HepG2 (cell line): ENCODE data around the gene NUB1. TPM values are rescaled to one million over a fixed set of nuclear protein-coding genes. Genes with fewer than 3 reads are reported as not detected.

ENCODE experiments used
- ATAC-seq: fragments of 200-7000 bp; cut with Tn5 transposase; 3 replicates; pipeline ENCODE4 v1.9.1; 2020; ENCODE audit warnings: mild to moderate bottlenecking, moderate library complexity
- BruUV-seq: library from RNA; stranded (reverse); fragments of 400-500 nt; replicated peaks from 2 replicates; lab custom pipeline; 2021; lab: Mats Ljungman, UMichigan
- CTCF ChIA-PET: fragments of 300-600 bp; formaldehyde crosslinking; extraction: SDS; loops from one replicate; lab custom pipeline; 2021; ENCODE audit warnings: low total read pairs, inconsistent platforms, low intra/inter-chr PET ratio; lab: Yijun Ruan, JAX
- POLR2A ChIA-PET: fragments of 350-600 bp; sonication (Branson Sonifier 250); formaldehyde crosslinking; loops from one replicate; lab custom pipeline; 2020; ENCODE audit warnings: antibody characterized with exemption, inconsistent platforms; lab: Yijun Ruan, JAX
- DNase-seq: peaks from one replicate; pipeline ENCODE4 v3.0.0-alpha.2; 2015; ENCODE audit warnings: low spot score
- FAIRE-seq: peaks from 3 replicates; lab custom pipeline; 2011; peaks lifted over from hg19 to GRCh38; lab: Jason Lieb, UNC
- H2AFZ ChIP-seq: one replicate; pipeline ENCODE4 v1.6.1; 2011; ENCODE audit warnings: low read length, inconsistent platforms
- H3K27ac ChIP-seq: fragments of 300-600 bp; 3 replicates; pipeline ENCODE4 v1.8.0; 2011; ENCODE audit warnings: mixed run types, mild to moderate bottlenecking, mixed read lengths, low read length, inconsistent platforms; ENCODE audit not compliant: insufficient read depth; ENCODE audit errors: extremely low read length
- H3K27me3 ChIP-seq, 2 experiments: fragments of 200-600 bp in 1 of 2; 2 replicates in 1 of 2; 3 replicates in 1 of 2; pipeline versions ENCODE4 v1.6.0 to v1.8.0; 2011; ENCODE audit warnings: low read length in 2 of 2, mild to moderate bottlenecking in 2 of 2, moderate library complexity in 2 of 2, inconsistent platforms in 1 of 2; ENCODE audit not compliant: insufficient read depth in 2 of 2, control insufficient read depth in 1 of 2
- H3K36me3 ChIP-seq, 2 experiments: fragments of 200-600 bp in 1 of 2; replicated peaks in 1 of 2; 2 replicates in 1 of 2; 3 replicates in 1 of 2; pipeline versions ENCODE4 v1.5.1 to v1.8.0; 2011; ENCODE audit warnings: low read length in 2 of 2, inconsistent platforms in 1 of 2; ENCODE audit not compliant: insufficient read depth in 2 of 2, control insufficient read depth in 1 of 2
- H3K4me1 ChIP-seq: 2 replicates; pipeline ENCODE4 v1.5.1; 2012; ENCODE audit warnings: low read length, inconsistent platforms; ENCODE audit not compliant: insufficient read depth
- H3K4me2 ChIP-seq: 2 replicates; pipeline ENCODE4 v1.6.0; 2011; ENCODE audit warnings: low read depth, low read length, inconsistent platforms
- H3K4me3 ChIP-seq, 3 experiments: fragments of 200-600 bp in 1 of 3; sonication (generic), shearing (Covaris generic) in 1 of 3; replicated peaks in 1 of 3; 2 replicates each; pipeline ENCODE4 v1.5.1; 2011 to 2016; ENCODE audit warnings: low read length in 3 of 3, inconsistent platforms in 2 of 3, low read depth in 2 of 3, mild to moderate bottlenecking in 2 of 3, control low read depth in 1 of 3, mixed read lengths in 1 of 3; ENCODE audit not compliant: insufficient read depth in 1 of 3
- H3K79me2 ChIP-seq: one replicate; pipeline ENCODE4 v1.6.1; 2011; ENCODE audit warnings: low read length, inconsistent platforms; ENCODE audit not compliant: insufficient read depth
- H3K9ac ChIP-seq: 2 replicates; pipeline ENCODE4 v1.6.0; 2011; ENCODE audit warnings: mild to moderate bottlenecking, low read depth, low read length, inconsistent platforms; ENCODE audit not compliant: insufficient read depth
- H3K9me3 ChIP-seq: 2 replicates; pipeline ENCODE4 v1.5.1; 2012; ENCODE audit warnings: mild to moderate bottlenecking, low read length
- H4K20me1 ChIP-seq: 2 replicates; pipeline ENCODE4 v1.6.0; 2011; ENCODE audit warnings: inconsistent platforms, mild to moderate bottlenecking, low read length, moderate library complexity; ENCODE audit not compliant: insufficient read depth
- BCL6 ChIP-seq: IDR thresholded peaks from 2 replicates; pipeline ENCODE4 v1.6.1; 2016; ENCODE audit warnings: missing genetic modification reagents, missing compliant biosample characterization
- CBX2 ChIP-seq, 2 experiments: fragments of 200-600 bp in 1 of 2; sonication (generic); formaldehyde crosslinking in 1 of 2; IDR thresholded peaks; 2 replicates each; pipeline versions ENCODE4 v1.7.0 to v1.8.1; 2018 to 2022; ENCODE audit warnings: low read depth in 2 of 2, low read length in 1 of 2, mild to moderate bottlenecking in 1 of 2, missing genetic modification reagents in 1 of 2
- FOSL2 ChIP-seq: sonication (generic); formaldehyde crosslinking; IDR thresholded peaks from 2 replicates; pipeline ENCODE4 v1.4.0; 2020; ENCODE audit warnings: missing genetic modification reagents
- GMEB1 ChIP-seq: sonication (generic); formaldehyde crosslinking; IDR thresholded peaks from 2 replicates; pipeline ENCODE4 v1.5.1; 2020; ENCODE audit warnings: missing genetic modification reagents, mild to moderate bottlenecking, borderline replicate concordance
- KDM5B ChIP-seq: sonication (generic); formaldehyde crosslinking; IDR thresholded peaks from 2 replicates; pipeline ENCODE4 v1.4.0; 2020; ENCODE audit warnings: missing genetic modification reagents, mild to moderate bottlenecking, borderline replicate concordance
- KLF13 ChIP-seq: sonication (generic); formaldehyde crosslinking; IDR thresholded peaks from 2 replicates; pipeline ENCODE4 v1.4.0; 2020; ENCODE audit warnings: mild to moderate bottlenecking, missing genetic modification reagents
- MNT ChIP-seq: fragments of 450-650 bp; IDR thresholded peaks from 2 replicates; pipeline ENCODE4 v1.6.1; 2016
- MTF2 ChIP-seq: sonication (generic); formaldehyde crosslinking; IDR thresholded peaks from 2 replicates; pipeline ENCODE4 v1.5.0; 2020; ENCODE audit warnings: missing genetic modification reagents, borderline replicate concordance
- PAWR ChIP-seq: sonication (generic); formaldehyde crosslinking; IDR thresholded peaks from 2 replicates; pipeline ENCODE4 v1.4.0; 2020; ENCODE audit warnings: missing genetic modification reagents, mild to moderate bottlenecking, borderline replicate concordance
- RNF219 ChIP-seq: sonication (generic); formaldehyde crosslinking; IDR thresholded peaks from 2 replicates; pipeline ENCODE4 v1.5.0; 2020; ENCODE audit warnings: mild to moderate bottlenecking, missing genetic modification reagents
- STAG1 ChIP-seq: sonication (generic); formaldehyde crosslinking; IDR thresholded peaks from 2 replicates; pipeline ENCODE4 v1.4.0; 2020; ENCODE audit warnings: missing genetic modification reagents
- YEATS2 ChIP-seq: sonication (generic); formaldehyde crosslinking; IDR thresholded peaks from 2 replicates; pipeline ENCODE4 v1.4.0; 2020; ENCODE audit warnings: missing genetic modification reagents, borderline replicate concordance
- YEATS4 ChIP-seq: sonication (generic); formaldehyde crosslinking; IDR thresholded peaks from 2 replicates; pipeline ENCODE4 v1.4.0; 2020; ENCODE audit warnings: missing genetic modification reagents, borderline replicate concordance
- ZMAT5 ChIP-seq: sonication (generic); formaldehyde crosslinking; IDR thresholded peaks from 2 replicates; pipeline ENCODE4 v1.5.0; 2020; ENCODE audit warnings: mild to moderate bottlenecking, low read depth, missing genetic modification reagents, borderline replicate concordance
- ZMYM3 ChIP-seq: sonication (generic); formaldehyde crosslinking; IDR thresholded peaks from 2 replicates; pipeline ENCODE4 v1.5.1; 2020; ENCODE audit warnings: mild to moderate bottlenecking, missing genetic modification reagents
- ZNF207 ChIP-seq: fragments of 450-650 bp; IDR thresholded peaks from 2 replicates; pipeline ENCODE4 v1.6.1; 2016; ENCODE audit warnings: antibody characterized with exemption, borderline replicate concordance
- ZNF468 ChIP-seq: sonication (generic); formaldehyde crosslinking; IDR thresholded peaks from 2 replicates; pipeline ENCODE4 v1.8.0; 2022; ENCODE audit warnings: mild to moderate bottlenecking, moderate library complexity, missing genetic modification reagents
- ZNF7 ChIP-seq: IDR thresholded peaks from 2 replicates; pipeline ENCODE4 v1.6.1; 2016; ENCODE audit warnings: missing biosample characterization, missing genetic modification reagents
- ZNF777 ChIP-seq: sonication (generic); formaldehyde crosslinking; IDR thresholded peaks from 2 replicates; pipeline ENCODE4 v1.4.0; 2020; ENCODE audit warnings: missing genetic modification reagents
- ZNF841 ChIP-seq: sonication (generic); formaldehyde crosslinking; IDR thresholded peaks from 2 replicates; pipeline ENCODE4 v1.8.1; 2023; ENCODE audit warnings: missing genetic modification reagents, borderline replicate concordance
- WGBS: methylation state at CpG from one replicate; pipeline ENCODE4 v1.1.6; 2017; ENCODE audit warnings: low lambda C conversion rate; 5-methylcytosine and 5-hydroxymethylcytosine counted together
- in situ Hi-C: cut with HindIII; loops from 2 replicates; pipeline ENCODE4 v1.10.0; 2017; ENCODE audit warnings: low pct_unique_long_range_greater_than_20kb; ENCODE audit not compliant: extremely low pct_ligation_motif_present
- intact Hi-C: fragments of 100-400 bp; cut with micrococcal nuclease; formaldehyde crosslinking; loops from one replicate; pipeline ENCODE4 v1.10.0; 2022; ENCODE audit not compliant: unreplicated experiment
- polyA plus RNA-seq, 8 experiments: library from polyadenylated mRNA; depleted of rRNA in 3 of 8; stranded (reverse) in 7 of 8; unstranded in 1 of 8; fragments of >200 nt; fragmentation: Illumina TruSeq in 4 of 8; extraction: Trizol in 4 of 8; gene quantifications; 2 replicates each; pipeline versions ENCODE4 v1.2.1 to v1.2.3, GENCODE V29; 2011 to 2016; ENCODE audit warnings: low read depth in 4 of 8, missing spikeins in 1 of 8, mixed read lengths in 1 of 8; ENCODE audit not compliant: insufficient read depth in 1 of 8
- total RNA-seq, 5 experiments: library from RNA; depleted of rRNA; stranded (reverse); fragments of >200 nt; fragmentation: Illumina TruSeq; extraction: Trizol; gene quantifications; 2 replicates each; pipeline ENCODE4 v1.2.3, GENCODE V29; 2016; ENCODE audit warnings: low read depth in 1 of 5

The NUB1 gene
- total and polyA plus RNA-seq, 2 of the 13 experiments (the other 11 are each of a cell fraction or from before 2014, with no cell fraction given): 27.1 to 37.0 TPM

GRCh38 chr7:151396328-151396970 lies 54.8 kb downstream of the NUB1 start:
- peaks cover 7 to 77% of the 10 kb centered on the region in 2 experiments; a peak in 3 of 5 replicates for H3K27me3 ChIP-seq
- TF ChIP-seq YEATS2 (CRISPR knock-in tag): no peak
- TF ChIP-seq GMEB1 (CRISPR knock-in tag): no peak
- no peak for TF ChIP-seq PAWR (CRISPR knock-in tag)
- no peak for TF ChIP-seq ZNF841 (CRISPR knock-in tag)
- TF ChIP-seq MNT: no peak
- no peak for TF ChIP-seq ZNF468
- no peak for TF ChIP-seq BCL6 (CRISPR knock-in tag)
- no peak for TF ChIP-seq ZNF777 (CRISPR knock-in tag)
- no peak for TF ChIP-seq ZNF207
- no peak for TF ChIP-seq KDM5B (CRISPR knock-in tag)
- TF ChIP-seq STAG1 (CRISPR knock-in tag): no peak
- no peak for TF ChIP-seq FOSL2 (CRISPR knock-in tag)
- TF ChIP-seq YEATS4 (CRISPR knock-in tag): no peak
- no peak for TF ChIP-seq ZMAT5 (CRISPR knock-in tag)
- TF ChIP-seq KLF13 (CRISPR knock-in tag): no peak
- no peak for TF ChIP-seq MTF2 (CRISPR knock-in tag)
- no peak for TF ChIP-seq RNF219
- TF ChIP-seq CBX2 (IDR thresholded peaks at IDR 0.05; ENCODE audit: low read depth, low read length): no peak
- no peak for TF ChIP-seq CBX2 (CRISPR knock-in tag; IDR thresholded peaks at IDR 0.05; ENCODE audit: low read depth)
- TF ChIP-seq ZMYM3 (CRISPR knock-in tag): no peak
- TF ChIP-seq ZNF7 (CRISPR knock-in tag): no peak
- no peak overlapping the region for H2AFZ ChIP-seq
- CTCF ChIA-PET: no interaction called here
- H3K4me2 ChIP-seq: no peak overlapping the region
- no peaks in the 10 kb centered on the region for H3K36me3 ChIP-seq
- H3K79me2 ChIP-seq: no peaks in the 10 kb centered on the region
- no peaks in the 10 kb centered on the region for H3K9me3 ChIP-seq
- no TSS peak for BruUV-seq
- no peak overlapping the region for H3K27ac ChIP-seq
- FAIRE-seq (no peak), DNase-seq (no peak), ATAC-seq (no peak)
- POLR2A ChIA-PET: no interaction called here
- H3K4me3 ChIP-seq: no peak overlapping the region
- H4K20me1 ChIP-seq: no peaks in the 10 kb centered on the region
- H3K9ac ChIP-seq: no peak overlapping the region
- 7% methylated on average over 3 of the region's 10 CpGs for WGBS
- peaks cover 13% of the 10 kb centered on the region for H3K4me1 ChIP-seq
- in situ Hi-C loops (no loop called here), intact Hi-C loops (no loop called here)
